Activated T-helper 1 cell treated with anti-CD3 and anti-CD28 coated beads, Interleukin-12 subunit alpha, Interleukin-12 subunit beta, Interleukin-2, Interleukin-4 antibody, amounts not matched to agents 30 ng/mL and 10 ng/mL and 1 ng/mL, durations not matched to agents 14 hours and 24 hours and 36 hours (primary cell): ENCODE data around the gene WNT11. TPM values are rescaled to one million over a fixed set of nuclear protein-coding genes. Genes with fewer than 3 reads are reported as not detected.

ENCODE experiments used
- DNase-seq: peaks from one replicate; pipeline ENCODE4 v3.0.0; 2021; ENCODE audit warnings: low spot score
- H3K27ac Mint-ChIP-seq: one replicate; pipeline ENCODE4 v1.8.0; 2021; ENCODE audit warnings: mild to moderate bottlenecking, mixed read lengths
- H3K27me3 Mint-ChIP-seq: one replicate; pipeline ENCODE4 v1.8.0; 2022; ENCODE audit warnings: mild to moderate bottlenecking, moderate library complexity, mixed read lengths; ENCODE audit not compliant: insufficient read depth
- H3K36me3 Mint-ChIP-seq: one replicate; pipeline ENCODE4 v1.8.0; 2021; ENCODE audit warnings: low read depth, mixed read lengths
- H3K4me1 Mint-ChIP-seq: one replicate; pipeline ENCODE4 v1.8.0; 2021; ENCODE audit warnings: low read depth, mixed read lengths
- H3K4me3 Mint-ChIP-seq: one replicate; pipeline ENCODE4 v1.8.0; 2021; ENCODE audit warnings: mild to moderate bottlenecking, moderate library complexity, mixed read lengths
- H3K9me3 Mint-ChIP-seq: one replicate; pipeline ENCODE4 v1.8.0; 2021; ENCODE audit warnings: mixed read lengths
- intact Hi-C: fragments of 100-400 bp; cut with micrococcal nuclease; formaldehyde crosslinking; loops from one replicate; pipeline ENCODE4 v1.15.1; 2024
- total RNA-seq: library from RNA; stranded (reverse); gene quantifications from 2 replicates; pipeline ENCODE4 v1.2.3, GENCODE V29; 2022

WNT11 gene
- total RNA-seq, 1 donor from 2014 or later, result 0.39 TPM

DNA sequence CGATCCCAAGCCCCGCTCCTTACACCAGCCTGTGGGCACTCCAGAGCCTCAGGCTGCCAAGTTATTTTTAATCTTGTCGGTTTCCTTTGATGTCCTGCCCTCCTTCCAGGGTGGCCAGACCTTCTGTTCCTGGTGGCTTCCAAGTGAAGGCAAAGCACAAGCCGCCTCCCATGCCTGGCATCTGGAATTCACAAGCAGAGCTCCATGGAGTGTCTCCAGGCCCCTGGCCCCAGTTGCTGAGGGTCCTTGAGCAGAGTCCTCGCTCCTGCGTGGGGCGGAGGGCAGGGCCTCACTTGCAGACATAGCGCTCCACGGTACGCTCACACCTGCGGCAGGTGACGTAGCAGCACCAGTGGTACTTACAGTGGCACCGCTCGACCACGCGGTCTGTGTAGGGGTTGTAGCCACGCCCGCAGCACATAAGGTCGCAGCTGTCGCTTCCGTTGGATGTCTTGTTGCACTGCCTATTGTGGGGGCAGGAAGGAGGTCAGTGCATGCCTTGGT is 19.5 kb downstream of the WNT11 start:
- H3K4me3 Mint-ChIP-seq, result no peak overlapping the region
- H3K4me1 Mint-ChIP-seq, result no peaks in the 10 kb centered on the region
- intact Hi-C loops, result no loop called here

DNA sequence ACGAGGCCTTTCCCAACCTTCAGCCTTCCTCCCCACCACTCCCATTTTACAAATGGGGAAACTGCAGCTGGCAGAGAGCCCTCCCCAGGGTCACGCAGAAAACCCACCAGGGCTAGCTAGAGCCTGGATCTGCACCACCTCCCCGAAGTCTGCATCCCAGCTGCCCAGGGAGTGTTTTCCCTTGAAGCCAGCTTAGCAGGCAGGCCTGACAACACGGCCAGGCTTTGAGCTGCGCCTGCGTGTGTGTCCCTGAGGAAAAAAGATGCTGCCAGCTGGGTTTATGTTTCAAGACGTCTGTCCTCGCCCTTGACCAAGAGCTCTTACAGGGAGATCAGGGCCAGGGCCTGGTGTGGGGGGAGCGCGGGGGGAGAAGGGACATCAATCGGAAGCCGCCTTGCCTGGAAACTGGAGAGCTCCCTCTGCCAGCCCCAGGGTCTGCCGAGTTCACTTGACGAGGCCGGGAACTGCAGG is 20.3 kb downstream of the WNT11 start:
- H3K27ac Mint-ChIP-seq, result no peak overlapping the region
- peaks cover 5% of the 10 kb centered on the region for H3K27me3 Mint-ChIP-seq
- H3K9me3 Mint-ChIP-seq, result no peaks in the 10 kb centered on the region
- intact Hi-C loops, result no loop called here
- DNase-seq, result no peak
- H3K36me3 Mint-ChIP-seq, result no peaks in the 10 kb centered on the region
- no peak overlapping the region for H3K4me3 Mint-ChIP-seq
- no peaks in the 10 kb centered on the region for H3K4me1 Mint-ChIP-seq

More for the DNA sequence above, 19.5 kb downstream of the WNT11 start:
- H3K9me3 Mint-ChIP-seq, result no peaks in the 10 kb centered on the region
- H3K36me3 Mint-ChIP-seq, result no peaks in the 10 kb centered on the region
- no peak for DNase-seq
- peaks cover 5% of the 10 kb centered on the region for H3K27me3 Mint-ChIP-seq
- H3K27ac Mint-ChIP-seq, result no peak overlapping the region

DNA sequence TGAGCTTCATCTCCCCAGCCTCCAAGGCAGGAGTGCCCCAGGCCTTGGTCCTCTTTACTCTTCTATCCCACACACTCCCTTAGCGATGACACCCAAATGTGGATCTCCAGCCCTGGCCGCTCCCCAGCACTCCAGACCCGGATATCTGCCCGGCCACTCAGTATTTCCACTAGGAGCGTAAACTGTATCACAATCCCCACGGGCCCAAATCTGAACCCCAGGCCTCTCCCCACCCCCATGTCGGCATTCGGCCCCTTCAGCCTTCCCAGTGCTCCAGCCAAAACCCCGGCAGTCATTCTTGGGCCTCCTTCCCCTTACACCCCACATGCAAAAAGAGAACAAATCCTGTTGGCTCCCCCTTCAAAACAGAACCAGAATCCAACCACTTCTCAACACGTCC is 20.8 kb downstream of the WNT11 start:
- no peak overlapping the region for H3K4me3 Mint-ChIP-seq
- H3K9me3 Mint-ChIP-seq, result no peaks in the 10 kb centered on the region
- DNase-seq, result no peak
- intact Hi-C loops, result no loop called here
- H3K4me1 Mint-ChIP-seq, result no peaks in the 10 kb centered on the region
- no peak overlapping the region for H3K27ac Mint-ChIP-seq
- H3K27me3 Mint-ChIP-seq, result peaks cover 5% of the 10 kb centered on the region
- no peaks in the 10 kb centered on the region for H3K36me3 Mint-ChIP-seq

DNA sequence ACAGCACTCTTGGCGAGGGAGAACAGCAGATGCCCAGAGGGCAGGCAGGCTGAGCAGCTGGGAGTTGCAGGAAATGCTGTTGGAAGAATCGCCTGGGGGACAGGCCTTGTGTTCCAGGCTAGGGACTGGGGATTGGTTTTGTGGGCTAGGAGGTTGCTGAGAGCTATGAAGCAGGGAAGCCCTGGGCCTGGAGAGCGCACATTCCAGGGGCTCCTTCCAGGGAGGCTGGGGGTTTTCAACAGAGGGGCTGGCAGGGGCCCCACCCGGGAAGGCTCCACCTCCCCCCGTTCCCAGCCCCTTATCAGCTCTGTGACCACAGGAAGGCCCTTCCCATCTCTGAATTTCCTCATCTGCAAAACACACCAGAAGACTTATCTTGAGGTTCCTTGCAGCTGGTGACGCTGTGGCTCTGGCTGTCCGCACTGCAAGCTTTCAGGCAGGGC is 21.7 kb downstream of the WNT11 start:
- no peak overlapping the region for H3K4me3 Mint-ChIP-seq
- no peaks in the 10 kb centered on the region for H3K36me3 Mint-ChIP-seq
- intact Hi-C loops, result no loop called here
- H3K9me3 Mint-ChIP-seq, result no peaks in the 10 kb centered on the region
- no peaks in the 10 kb centered on the region for H3K4me1 Mint-ChIP-seq
- no peak for DNase-seq
- H3K27ac Mint-ChIP-seq, result no peak overlapping the region
- peaks cover 5% of the 10 kb centered on the region for H3K27me3 Mint-ChIP-seq

DNA sequence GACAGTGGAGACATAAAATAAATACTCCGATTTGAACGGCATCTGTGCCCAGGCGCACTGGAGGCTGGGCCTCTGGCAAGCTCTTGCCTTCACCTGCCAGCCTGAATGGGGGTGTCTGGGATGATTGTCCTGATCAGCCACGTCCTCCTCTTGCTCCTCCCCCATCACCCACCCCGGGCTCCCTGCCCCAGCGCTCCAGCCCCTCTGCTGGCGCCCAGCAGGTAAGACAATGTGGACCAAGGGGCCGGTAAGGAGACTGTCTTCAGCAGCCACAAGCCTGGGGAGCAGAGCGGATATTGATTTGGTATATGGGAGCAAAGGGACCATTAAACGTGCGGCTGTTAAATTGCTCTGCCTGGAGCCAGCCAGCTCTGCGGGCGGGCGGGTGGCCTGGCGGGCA is 24.9 kb downstream of the WNT11 start:
- intact Hi-C loops, result no loop called here
- H3K4me3 Mint-ChIP-seq, result no peak overlapping the region

DNA sequence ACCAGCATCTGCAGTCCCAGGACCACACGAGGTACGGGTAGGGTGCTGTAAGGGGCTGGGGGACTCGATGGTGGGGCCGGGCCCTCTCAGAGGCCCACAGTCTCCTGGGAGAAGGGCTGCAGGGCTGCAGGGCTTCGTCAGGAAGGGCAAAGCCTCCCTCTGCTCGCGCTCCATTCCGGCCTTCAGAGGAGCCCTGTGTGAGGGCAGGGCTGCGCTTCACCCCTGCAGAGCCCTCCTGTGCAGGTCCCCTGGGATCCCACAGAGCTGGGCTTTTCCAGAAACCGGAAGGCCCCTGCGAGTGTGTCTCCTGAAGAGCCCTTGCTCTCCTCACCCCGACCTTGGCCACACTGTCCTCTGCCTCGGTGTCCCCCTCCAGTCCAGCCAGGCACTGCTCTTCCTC is 27.2 kb downstream of the WNT11 start:
- no peak for DNase-seq
- Mint-ChIP-seq H3K4me1 (no peaks in the 10 kb centered on the region), H3K9me3 (no peaks in the 10 kb centered on the region), H3K27ac (no peak overlapping the region), H3K27me3 (no peaks in the 10 kb centered on the region), H3K4me3 (no peak overlapping the region), H3K36me3 (no peaks in the 10 kb centered on the region)
- intact Hi-C loops, result no loop called here

More for the DNA sequence above, 24.9 kb downstream of the WNT11 start:
- Mint-ChIP-seq H3K27me3 (peaks cover 5% of the 10 kb centered on the region), H3K27ac (no peak overlapping the region), H3K9me3 (no peaks in the 10 kb centered on the region), H3K4me1 (no peaks in the 10 kb centered on the region), H3K36me3 (no peaks in the 10 kb centered on the region)
- DNase-seq, result no peak

DNA sequence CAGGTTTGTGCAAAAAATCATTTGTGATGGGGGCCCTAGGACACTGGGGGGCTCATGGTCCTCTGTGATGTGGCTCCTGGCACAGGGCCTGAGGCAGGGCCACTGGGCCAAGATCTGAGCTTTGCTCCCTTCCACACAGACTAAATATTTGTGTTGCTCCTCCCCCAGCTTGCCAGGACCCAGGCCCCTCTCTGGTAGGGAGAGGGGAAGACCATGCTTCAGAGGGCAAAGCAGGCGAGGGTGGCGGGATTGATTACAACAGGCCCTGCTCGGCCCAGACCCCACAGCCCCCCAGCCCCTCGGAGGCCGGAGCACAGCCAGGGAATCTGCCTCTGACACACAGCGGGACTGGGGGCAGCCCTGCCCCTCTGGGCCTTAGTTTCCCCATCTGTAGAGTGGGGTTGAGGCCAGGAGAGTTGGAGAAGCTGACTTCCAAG is 29.0 kb downstream of the WNT11 start:
- Mint-ChIP-seq H3K36me3 (no peaks in the 10 kb centered on the region), H3K4me3 (no peak overlapping the region), H3K27ac (no peak overlapping the region), H3K27me3 (peaks cover 2% of the 10 kb centered on the region), H3K9me3 (no peaks in the 10 kb centered on the region), H3K4me1 (no peaks in the 10 kb centered on the region)
- intact Hi-C loops, result no loop called here
- DNase-seq, result no peak

DNA sequence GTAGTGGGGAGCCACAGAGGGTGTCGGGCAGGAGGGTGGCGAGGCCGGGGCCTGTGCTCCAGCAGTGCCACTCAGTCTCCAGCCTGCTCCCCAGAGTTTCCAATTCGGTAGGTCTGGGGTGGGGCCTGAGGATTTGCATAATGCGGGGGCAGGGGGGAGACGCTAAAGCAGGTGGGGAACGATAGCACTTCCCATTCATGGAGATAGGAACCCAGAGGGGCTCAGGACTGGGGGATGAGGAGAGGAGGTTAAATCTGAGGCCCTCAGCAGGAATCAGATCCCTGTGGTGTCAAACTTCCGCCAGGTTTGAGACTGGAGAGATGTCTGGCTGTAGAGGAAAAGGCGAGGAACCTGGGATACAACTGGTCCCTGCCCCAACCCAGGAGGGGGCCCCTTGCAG is 29.8 kb downstream of the WNT11 start:
- Mint-ChIP-seq H3K9me3 (no peaks in the 10 kb centered on the region), H3K27ac (no peak overlapping the region), H3K27me3 (peaks cover 2% of the 10 kb centered on the region), H3K4me3 (no peak overlapping the region), H3K36me3 (no peaks in the 10 kb centered on the region), H3K4me1 (no peaks in the 10 kb centered on the region)
- intact Hi-C loops, result no loop called here
- DNase-seq, result no peak

DNA sequence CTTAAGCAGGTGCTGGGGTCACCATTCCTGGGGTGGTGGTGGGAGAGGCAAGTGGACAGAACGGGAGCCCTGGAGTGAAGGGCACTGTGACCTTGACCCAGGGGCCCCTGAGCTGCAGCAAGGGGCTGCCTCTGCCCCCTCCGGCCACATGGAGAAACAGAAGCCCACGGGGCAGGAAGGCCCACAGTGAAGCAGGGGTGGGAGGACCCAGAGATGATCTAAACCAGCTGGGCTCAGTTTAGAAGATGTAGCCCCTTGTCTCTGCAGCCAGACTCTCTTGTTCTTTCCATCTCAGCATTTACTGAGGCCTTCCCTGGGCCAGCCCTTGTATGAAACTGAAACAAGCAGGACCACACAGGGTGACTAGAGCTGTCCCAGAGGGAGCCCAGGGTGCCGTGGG is 30.5 kb downstream of the WNT11 start:
- no peak overlapping the region for H3K4me3 Mint-ChIP-seq

DNA sequence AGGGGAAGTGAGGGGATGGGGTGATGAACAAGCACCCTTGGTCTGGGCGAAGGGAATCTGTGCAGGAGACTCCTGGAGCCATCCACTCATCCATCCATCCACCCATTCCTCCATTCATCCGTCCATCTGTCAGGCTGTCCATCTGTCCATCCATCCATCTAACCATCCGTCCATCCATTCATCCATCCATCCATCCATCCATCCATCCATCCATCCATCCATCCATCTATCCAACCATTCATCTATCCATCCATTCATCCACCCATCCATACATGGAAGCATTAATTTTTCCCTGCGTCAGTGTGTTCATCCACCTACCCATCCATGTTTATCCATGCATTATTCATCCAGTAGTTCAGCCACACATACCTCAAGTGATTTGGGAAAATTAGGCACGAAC is 32.0 kb downstream of the WNT11 start:
- Mint-ChIP-seq H3K27ac (no peak overlapping the region), H3K27me3 (peaks cover 2% of the 10 kb centered on the region), H3K9me3 (no peaks in the 10 kb centered on the region), H3K4me3 (no peak overlapping the region), H3K4me1 (no peaks in the 10 kb centered on the region), H3K36me3 (no peaks in the 10 kb centered on the region)
- intact Hi-C loops, result no loop called here
- no peak for DNase-seq

More for the DNA sequence above, 30.5 kb downstream of the WNT11 start:
- DNase-seq, result no peak
- Mint-ChIP-seq H3K4me1 (no peaks in the 10 kb centered on the region), H3K36me3 (no peaks in the 10 kb centered on the region), H3K27ac (no peak overlapping the region), H3K27me3 (peaks cover 2% of the 10 kb centered on the region), H3K9me3 (no peaks in the 10 kb centered on the region)
- intact Hi-C loops, result no loop called here

DNA sequence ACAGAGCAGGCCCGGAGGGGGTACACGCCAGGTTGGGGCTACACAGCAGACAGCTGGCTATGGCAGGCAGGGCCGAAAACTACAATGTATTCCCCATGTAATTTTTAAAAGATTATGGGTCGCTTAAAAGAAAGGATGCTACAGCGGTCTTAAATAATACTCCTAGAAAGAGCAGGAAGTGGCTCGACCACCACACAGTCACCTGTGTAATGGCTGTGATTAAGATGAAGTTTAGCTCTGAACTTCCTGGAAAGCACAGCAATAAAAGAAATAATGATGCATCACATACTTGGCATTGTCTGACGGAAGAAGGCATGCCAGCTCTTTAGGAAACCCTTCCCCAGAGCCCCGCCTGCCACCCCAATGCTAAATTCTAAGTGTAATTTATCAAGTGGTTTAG is 32.6 kb downstream of the WNT11 start:
- no peak for DNase-seq
- H3K4me1 Mint-ChIP-seq, result no peaks in the 10 kb centered on the region
- no peaks in the 10 kb centered on the region for H3K36me3 Mint-ChIP-seq
- H3K27ac Mint-ChIP-seq, result no peak overlapping the region
- no peaks in the 10 kb centered on the region for H3K9me3 Mint-ChIP-seq
- intact Hi-C loops, result no loop called here
- peaks cover 2% of the 10 kb centered on the region for H3K27me3 Mint-ChIP-seq
- no peak overlapping the region for H3K4me3 Mint-ChIP-seq

DNA sequence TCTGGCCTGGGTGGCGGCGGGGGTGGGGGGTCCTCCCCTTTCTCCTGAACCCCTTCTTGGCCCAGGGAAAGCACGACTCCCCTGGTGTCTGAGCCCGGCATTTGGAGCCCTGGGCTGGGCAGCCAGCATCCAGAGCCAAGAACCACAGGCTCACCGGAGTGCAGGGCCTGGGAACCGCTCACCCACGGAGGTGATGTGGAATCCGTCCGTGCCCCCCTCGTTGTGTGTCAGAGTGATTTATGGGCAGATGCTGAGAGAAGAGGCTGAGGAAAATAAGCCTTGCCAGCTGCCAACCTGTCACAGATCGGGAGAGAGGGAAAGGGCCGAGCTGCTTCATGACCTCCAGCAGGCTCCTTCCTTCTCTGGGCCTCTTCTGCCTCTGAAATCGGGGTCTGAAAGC is 33.7 kb downstream of the WNT11 start:
- no peak overlapping the region for H3K4me3 Mint-ChIP-seq

DNA sequence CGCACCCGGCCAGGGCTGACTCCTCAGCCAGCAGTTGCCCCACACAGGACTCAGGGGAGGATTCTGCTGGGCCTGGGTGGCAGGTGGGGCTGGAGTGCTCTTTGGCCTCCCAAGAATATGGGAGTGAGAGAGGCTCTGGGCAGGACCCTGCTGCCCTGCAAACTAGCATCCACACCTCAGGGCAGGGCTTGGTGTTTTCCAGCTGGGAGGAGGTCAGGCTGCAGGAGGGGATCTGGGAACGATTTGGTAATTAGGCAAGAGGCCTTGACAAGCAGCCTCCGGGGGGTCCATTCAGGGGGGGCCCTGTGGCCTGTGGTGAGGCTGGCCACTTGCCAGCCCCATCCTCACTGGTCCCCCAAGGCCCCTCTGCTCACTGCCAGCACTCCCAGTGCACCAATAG is 35.8 kb downstream of the WNT11 start:
- Mint-ChIP-seq H3K4me1 (no peaks in the 10 kb centered on the region), H3K27me3 (peaks cover 2% of the 10 kb centered on the region), H3K4me3 (no peak overlapping the region), H3K36me3 (no peaks in the 10 kb centered on the region), H3K9me3 (no peaks in the 10 kb centered on the region), H3K27ac (no peak overlapping the region)
- DNase-seq, result no peak
- intact Hi-C loops, result no loop called here

More for the DNA sequence above, 33.7 kb downstream of the WNT11 start:
- no peaks in the 10 kb centered on the region for H3K9me3 Mint-ChIP-seq
- no peaks in the 10 kb centered on the region for H3K4me1 Mint-ChIP-seq
- H3K27me3 Mint-ChIP-seq, result peaks cover 2% of the 10 kb centered on the region
- intact Hi-C loops, result no loop called here
- no peak overlapping the region for H3K27ac Mint-ChIP-seq
- no peak for DNase-seq
- H3K36me3 Mint-ChIP-seq, result no peaks in the 10 kb centered on the region

DNA sequence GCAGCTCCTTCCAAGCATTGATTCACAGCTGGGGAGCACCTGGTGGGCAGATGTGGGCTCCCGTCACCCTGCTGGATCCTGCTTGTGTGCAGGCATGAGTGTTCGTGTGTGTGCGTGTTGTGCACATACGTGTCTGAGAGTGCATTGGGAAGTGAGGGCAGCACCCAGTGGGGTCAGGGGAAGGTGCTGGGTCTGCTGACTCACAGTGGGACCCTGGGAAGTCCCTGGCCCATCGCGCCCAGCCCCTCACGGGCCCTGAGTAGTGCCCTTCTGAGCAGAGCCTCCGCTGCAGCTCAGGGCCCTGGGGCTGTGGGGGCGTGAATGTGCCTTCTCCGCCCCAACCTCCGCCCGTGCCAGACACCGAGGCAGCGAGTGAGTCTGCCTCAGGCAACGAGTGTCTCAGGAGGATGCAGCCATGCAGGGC is 36.8 kb downstream of the WNT11 start:
- DNase-seq, result no peak
- H3K36me3 Mint-ChIP-seq, result no peaks in the 10 kb centered on the region
- H3K27ac Mint-ChIP-seq, result no peak overlapping the region
- H3K4me1 Mint-ChIP-seq, result no peaks in the 10 kb centered on the region
- peaks cover 2% of the 10 kb centered on the region for H3K27me3 Mint-ChIP-seq
- intact Hi-C loops, result no loop called here
- H3K4me3 Mint-ChIP-seq, result no peak overlapping the region
- no peaks in the 10 kb centered on the region for H3K9me3 Mint-ChIP-seq
